Gastroesophageal sphincter (tissue), 3 donors: ENCODE results near the gene PPFIA4.

Source experiments
- POLR2A ChIP-seq, 2 donors: fragments of 450-650 bp; IDR thresholded peaks; one replicate each; pipeline ENCODE4 v1.6.1; 2017; ENCODE audit warnings: antibody characterized with exemption in 2 of 2, mild to moderate bottlenecking in 2 of 2, moderate library complexity in 1 of 2
- POLR2AphosphoS5 ChIP-seq: sonication (generic); formaldehyde crosslinking; IDR thresholded peaks from one replicate; pipeline ENCODE4 v1.6.1; 2017; ENCODE audit warnings: antibody characterized with exemption
- TF ChIP-seq, protein P1 (sequence below), 4 experiments: fragments of 200-600 bp in 2 of 4; fragments of 450-650 bp in 2 of 4; sonication (generic) in 1 of 4; IDR thresholded peaks; one replicate each; pipeline ENCODE4 v1.5.1; 2017 to 2019; ENCODE audit warnings: antibody characterized with exemption in 4 of 4, mild to moderate bottlenecking in 2 of 4, moderate library complexity in 2 of 4

DNA sequence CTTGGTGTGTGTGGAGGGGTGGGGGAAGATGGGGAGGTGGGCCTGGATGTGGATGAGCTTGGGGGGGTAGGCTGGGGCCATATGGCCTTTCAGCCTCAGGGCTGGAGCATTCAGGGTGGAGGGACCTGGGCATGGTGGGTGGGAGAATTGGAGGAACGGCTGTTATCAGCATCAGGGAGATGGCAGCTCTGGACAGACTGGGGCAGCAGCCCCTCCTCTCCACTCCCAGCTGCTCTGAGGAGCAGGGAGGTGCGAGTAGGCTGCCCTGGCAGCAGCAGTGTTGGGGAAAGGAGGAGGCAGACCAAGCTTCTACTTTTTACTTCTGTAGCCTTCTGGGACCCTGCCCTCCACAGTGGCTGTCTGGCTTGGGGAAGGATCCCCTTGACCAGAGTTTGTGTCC is 10.2 kb downstream of the PPFIA4 start:
- no peak for TF ChIP-seq POLR2AphosphoS5
- TF ChIP-seq, protein P1, sequence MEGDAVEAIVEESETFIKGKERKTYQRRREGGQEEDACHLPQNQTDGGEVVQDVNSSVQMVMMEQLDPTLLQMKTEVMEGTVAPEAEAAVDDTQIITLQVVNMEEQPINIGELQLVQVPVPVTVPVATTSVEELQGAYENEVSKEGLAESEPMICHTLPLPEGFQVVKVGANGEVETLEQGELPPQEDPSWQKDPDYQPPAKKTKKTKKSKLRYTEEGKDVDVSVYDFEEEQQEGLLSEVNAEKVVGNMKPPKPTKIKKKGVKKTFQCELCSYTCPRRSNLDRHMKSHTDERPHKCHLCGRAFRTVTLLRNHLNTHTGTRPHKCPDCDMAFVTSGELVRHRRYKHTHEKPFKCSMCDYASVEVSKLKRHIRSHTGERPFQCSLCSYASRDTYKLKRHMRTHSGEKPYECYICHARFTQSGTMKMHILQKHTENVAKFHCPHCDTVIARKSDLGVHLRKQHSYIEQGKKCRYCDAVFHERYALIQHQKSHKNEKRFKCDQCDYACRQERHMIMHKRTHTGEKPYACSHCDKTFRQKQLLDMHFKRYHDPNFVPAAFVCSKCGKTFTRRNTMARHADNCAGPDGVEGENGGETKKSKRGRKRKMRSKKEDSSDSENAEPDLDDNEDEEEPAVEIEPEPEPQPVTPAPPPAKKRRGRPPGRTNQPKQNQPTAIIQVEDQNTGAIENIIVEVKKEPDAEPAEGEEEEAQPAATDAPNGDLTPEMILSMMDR (IDR thresholded peaks at IDR 0.05) = no peak
- TF ChIP-seq POLR2A (IDR thresholded peaks at IDR 0.05) = no peak
